Fibroblast of lung (primary cell): ENCODE data around the gene UPP2. TPM values are rescaled to one million over a fixed set of nuclear protein-coding genes. Genes with fewer than 3 reads are reported as not detected.

ENCODE experiments used
- DNase-seq, 2 donors: peaks; one replicate each; pipeline versions ENCODE4 v3.0.0 to v3.0.0-alpha.2; 2010; ENCODE audit warnings: low read depth in 2 of 2
- H2AFZ ChIP-seq: 2 replicates; pipeline ENCODE4 v1.5.1; 2012; ENCODE audit warnings: low read length, control low read depth, inconsistent platforms
- H3K27ac ChIP-seq: 2 replicates; pipeline ENCODE4 v1.5.1; 2011; ENCODE audit warnings: low read length, control low read depth; ENCODE audit not compliant: insufficient read depth
- H3K27me3 ChIP-seq: 2 replicates; pipeline ENCODE4 v1.5.1; 2011; ENCODE audit warnings: mild to moderate bottlenecking, low read length; ENCODE audit not compliant: control insufficient read depth, insufficient read depth
- H3K36me3 ChIP-seq: 2 replicates; pipeline ENCODE4 v1.5.1; 2011; ENCODE audit warnings: low read length; ENCODE audit not compliant: control insufficient read depth, insufficient read depth
- H3K4me1 ChIP-seq: 2 replicates; pipeline ENCODE4 v1.5.1; 2011; ENCODE audit warnings: low read length; ENCODE audit not compliant: control insufficient read depth, insufficient read depth; ENCODE audit errors: extremely low read depth
- H3K4me2 ChIP-seq: 2 replicates; pipeline ENCODE4 v1.5.1; 2011; ENCODE audit warnings: low read length, control low read depth; ENCODE audit not compliant: insufficient read depth; ENCODE audit errors: extremely low read depth
- H3K4me3 ChIP-seq, 4 experiments: fragments of 200-600 bp in 1 of 4; sonication (generic) in 1 of 4; replicated peaks in 1 of 4; 2 replicates each; pipeline ENCODE4 v1.5.1; 2011 to 2016; ENCODE audit warnings: low read length in 4 of 4, low read depth in 3 of 4, mild to moderate bottlenecking in 3 of 4, control low read depth in 2 of 4, inconsistent platforms in 1 of 4, mixed read lengths in 1 of 4; ENCODE audit not compliant: insufficient read depth in 1 of 4; ENCODE audit errors: control extremely low read depth in 1 of 4
- H3K79me2 ChIP-seq: 2 replicates; pipeline ENCODE4 v1.5.1; 2012; ENCODE audit warnings: mild to moderate bottlenecking, low read length, inconsistent platforms; ENCODE audit not compliant: control insufficient read depth, insufficient read depth
- H3K9ac ChIP-seq: 2 replicates; pipeline ENCODE4 v1.5.1; 2011; ENCODE audit warnings: mild to moderate bottlenecking, low read length, control low read depth; ENCODE audit not compliant: insufficient read depth
- H3K9me3 ChIP-seq: 2 replicates; pipeline ENCODE4 v1.5.1; 2012; ENCODE audit warnings: low read depth, low read length; ENCODE audit not compliant: control insufficient read depth, insufficient read depth
- H4K20me1 ChIP-seq: 2 replicates; pipeline ENCODE4 v1.5.1; 2011; ENCODE audit warnings: low read length; ENCODE audit not compliant: control insufficient read depth, insufficient read depth; ENCODE audit errors: extremely low read depth
- EZH2 ChIP-seq: IDR thresholded peaks from 2 replicates; pipeline ENCODE4 v1.5.1; 2012; ENCODE audit warnings: low read length, control low read depth, mild to moderate bottlenecking; ENCODE audit errors: missing control alignments
- polyA plus RNA-seq, 2 donors: library from polyadenylated mRNA; depleted of rRNA in 1 of 2; stranded (reverse) in 1 of 2; unstranded in 1 of 2; fragments of >200 nt; gene quantifications; 2 replicates each; pipeline ENCODE4 v1.2.1, GENCODE V29; 2011 to 2012; ENCODE audit warnings: missing spikeins in 1 of 2
- total RNA-seq: library from RNA; depleted of rRNA; stranded (reverse); fragments of >200 nt; gene quantifications from 2 replicates; pipeline ENCODE4 v1.2.1, GENCODE V29; 2014
- TF ChIP-seq, protein P1 (sequence below), 2 donors: IDR thresholded peaks in 1 of 2; conservative IDR thresholded peaks in 1 of 2; 1 replicate in 1 of 2; 2 replicates in 1 of 2; pipeline ENCODE4 v1.5.1; 2011 to 2012; ENCODE audit warnings: low read length in 2 of 2, control low read depth in 1 of 2, inconsistent platforms in 1 of 2, low read depth in 1 of 2, mild to moderate bottlenecking in 1 of 2

Gene UPP2
- total and polyA plus RNA-seq, 2 donors (not counting 1 experiment from before 2014, with no cell fraction given): not detected

DNA sequence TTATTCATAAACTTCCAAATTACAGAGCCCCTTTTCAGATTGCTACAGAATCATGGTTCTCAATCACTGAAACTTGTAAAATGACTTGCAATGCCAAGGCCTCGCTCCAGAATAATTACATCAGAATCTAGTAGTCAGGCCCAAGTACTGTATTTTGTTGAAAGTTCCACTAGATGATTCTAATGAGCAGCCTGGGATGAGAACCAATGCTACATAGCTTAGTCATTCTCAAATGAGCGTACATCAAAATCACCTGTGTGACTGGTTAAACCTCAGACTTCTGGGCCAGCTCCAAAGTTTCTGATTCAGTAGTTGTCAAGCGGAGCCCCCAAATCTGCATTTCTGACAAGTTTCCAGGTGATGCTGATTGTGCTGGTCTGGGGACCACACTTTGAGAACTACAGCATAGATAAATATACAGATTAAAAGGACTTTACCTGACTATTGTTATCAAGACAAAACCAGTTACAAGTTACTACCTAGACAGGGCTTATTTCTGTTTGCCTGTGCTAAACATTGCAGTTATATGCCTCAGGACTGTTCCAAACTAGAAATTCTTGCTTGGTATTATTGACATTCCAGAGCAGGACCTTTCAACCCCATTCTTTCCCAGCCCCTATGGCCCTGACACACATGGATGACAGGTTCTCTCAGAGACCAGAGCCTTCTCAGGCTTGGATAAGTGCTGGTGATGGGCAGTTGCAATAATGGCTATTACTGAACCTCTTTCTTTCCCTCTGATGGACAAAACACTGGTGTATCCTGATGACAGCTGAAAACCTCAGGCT lies 83.1 kb downstream of the UPP2 start:
- peaks cover 2% of the 10 kb centered on the region for H3K27me3 ChIP-seq
- no peaks in the 10 kb centered on the region for H3K9me3 ChIP-seq
- H3K79me2 ChIP-seq: no peaks in the 10 kb centered on the region
- no peak overlapping the region for H3K4me2 ChIP-seq
- no peak overlapping the region for H3K9ac ChIP-seq
- H2AFZ ChIP-seq: no peak overlapping the region
- no peak overlapping the region for H3K27ac ChIP-seq
- TF ChIP-seq, protein P1, sequence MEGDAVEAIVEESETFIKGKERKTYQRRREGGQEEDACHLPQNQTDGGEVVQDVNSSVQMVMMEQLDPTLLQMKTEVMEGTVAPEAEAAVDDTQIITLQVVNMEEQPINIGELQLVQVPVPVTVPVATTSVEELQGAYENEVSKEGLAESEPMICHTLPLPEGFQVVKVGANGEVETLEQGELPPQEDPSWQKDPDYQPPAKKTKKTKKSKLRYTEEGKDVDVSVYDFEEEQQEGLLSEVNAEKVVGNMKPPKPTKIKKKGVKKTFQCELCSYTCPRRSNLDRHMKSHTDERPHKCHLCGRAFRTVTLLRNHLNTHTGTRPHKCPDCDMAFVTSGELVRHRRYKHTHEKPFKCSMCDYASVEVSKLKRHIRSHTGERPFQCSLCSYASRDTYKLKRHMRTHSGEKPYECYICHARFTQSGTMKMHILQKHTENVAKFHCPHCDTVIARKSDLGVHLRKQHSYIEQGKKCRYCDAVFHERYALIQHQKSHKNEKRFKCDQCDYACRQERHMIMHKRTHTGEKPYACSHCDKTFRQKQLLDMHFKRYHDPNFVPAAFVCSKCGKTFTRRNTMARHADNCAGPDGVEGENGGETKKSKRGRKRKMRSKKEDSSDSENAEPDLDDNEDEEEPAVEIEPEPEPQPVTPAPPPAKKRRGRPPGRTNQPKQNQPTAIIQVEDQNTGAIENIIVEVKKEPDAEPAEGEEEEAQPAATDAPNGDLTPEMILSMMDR (conservative IDR thresholded peaks at IDR 0.05 in 1 of 2, IDR thresholded peaks at IDR 0.05 in 1 of 2; ENCODE audit: low read depth in 1 of 2, low read length in 2 of 2): no peak
- no peak for TF ChIP-seq EZH2
- no peak overlapping the region for H3K4me3 ChIP-seq
- H4K20me1 ChIP-seq: no peaks in the 10 kb centered on the region
- H3K36me3 ChIP-seq: no peaks in the 10 kb centered on the region
- no peak for DNase-seq
- H3K4me1 ChIP-seq: no peaks in the 10 kb centered on the region

Other genes starting within 250 kb of the UPP2 start
- gene ACVR1, start 225.5 kb upstream of the UPP2 start, total RNA-seq: 30.8 and 42.9 TPM in 2 replicates
- 57.1 and 72.1 TPM in 2 replicates for gene ACVR1, start 225.5 kb upstream of the UPP2 start, polyA plus RNA-seq